GF-D8 (cell line): ENCODE measurements around the gene MSANTD7.
"Not testable (repeated sequence)": the region's sequence is repeated elsewhere in the genome, so short reads cannot be mapped to it uniquely, and the experiment has no call there.

Source experiments
- DNase-seq: peaks from one replicate; lab custom pipeline; 2025; lab: John Stamatoyannopoulos, UW

Gene MSANTD7

DNA sequence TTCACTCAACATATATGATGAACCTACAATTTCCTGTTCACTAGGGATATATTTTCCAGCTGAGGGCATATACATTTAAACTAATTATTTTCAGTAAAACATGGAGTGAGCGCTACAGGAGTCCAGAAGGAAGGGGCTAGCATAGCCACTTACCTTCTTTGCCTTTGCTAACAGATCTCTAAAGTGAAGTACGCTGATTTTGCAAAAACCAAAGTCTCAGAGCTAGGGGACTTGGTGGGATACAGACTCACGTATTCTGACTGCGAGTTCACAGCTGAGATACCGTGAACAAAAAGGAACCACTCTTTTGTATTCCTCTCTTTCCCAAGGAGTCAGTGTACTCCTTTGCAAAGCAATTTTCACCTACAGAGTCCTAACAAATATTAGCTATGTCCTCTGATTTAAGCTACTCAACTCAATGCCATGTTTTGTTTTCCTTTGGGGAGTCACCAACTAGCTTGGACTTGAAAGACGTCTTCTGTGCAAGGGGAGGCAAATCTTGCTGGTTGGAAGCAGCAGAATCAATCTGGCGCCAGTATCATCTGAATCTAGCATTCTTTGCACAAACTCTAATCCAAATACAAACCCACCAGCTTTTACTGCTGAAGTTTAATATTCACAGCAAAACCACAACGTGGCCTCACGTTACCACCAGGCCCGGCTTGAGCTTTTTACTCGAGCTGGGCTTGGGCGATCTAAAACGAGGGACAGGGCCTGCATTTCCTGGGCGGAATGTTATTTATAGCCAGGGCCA lies 926 bp upstream of the MSANTD7 start:
- DNase-seq: no peak

- DNase-seq: no peak
Measured at GRCh38 chr10:14838582-14839304, 637 bp downstream of the MSANTD7 start.

GRCh38 chr10:14839305-14839695 lies 1.2 kb downstream of the MSANTD7 start:
- DNase-seq: no peak

DNA sequence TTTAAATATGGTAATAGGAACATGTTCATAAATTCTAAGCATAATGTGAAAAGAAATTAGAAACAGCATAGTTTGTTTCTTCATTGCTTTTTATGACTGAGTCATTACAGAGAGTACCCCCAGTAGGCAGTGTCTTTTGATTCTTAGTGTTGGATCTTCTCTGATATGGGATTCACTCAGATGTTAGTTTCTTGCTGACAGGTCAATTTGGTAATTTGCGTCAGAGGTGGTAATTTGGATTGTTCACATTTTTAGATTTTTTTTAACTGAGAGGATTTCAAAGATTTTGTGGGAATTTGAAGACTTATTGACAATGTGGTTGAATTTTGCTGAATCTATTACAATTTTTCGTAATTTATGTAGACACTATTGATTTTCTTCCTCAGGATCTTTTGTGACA lies 2.1 kb downstream of the MSANTD7 start:
- DNase-seq: no peak

GRCh38 chr10:14843327-14843988 lies 5.4 kb downstream of the MSANTD7 start:
- no peak for DNase-seq

DNA sequence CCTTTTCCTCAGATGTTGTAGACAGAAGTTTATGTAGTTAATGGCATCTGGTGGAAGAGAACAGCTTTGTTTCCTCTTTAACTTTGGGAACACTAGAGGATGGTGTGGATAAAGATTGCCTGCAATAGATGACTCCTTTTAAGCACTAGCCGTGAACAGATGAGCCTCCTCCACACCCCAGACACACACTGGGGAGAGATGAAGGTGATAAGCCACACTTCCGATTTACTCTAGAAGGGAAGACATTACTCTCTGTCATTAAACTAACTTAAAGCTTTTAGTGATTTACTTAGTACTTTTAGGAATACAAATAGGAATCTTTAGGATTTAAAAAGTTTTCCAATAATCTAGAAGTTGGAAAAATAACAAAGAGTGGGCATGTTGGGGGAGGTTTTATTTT lies 6.8 kb downstream of the MSANTD7 start:
- DNase-seq: no peak

DNA sequence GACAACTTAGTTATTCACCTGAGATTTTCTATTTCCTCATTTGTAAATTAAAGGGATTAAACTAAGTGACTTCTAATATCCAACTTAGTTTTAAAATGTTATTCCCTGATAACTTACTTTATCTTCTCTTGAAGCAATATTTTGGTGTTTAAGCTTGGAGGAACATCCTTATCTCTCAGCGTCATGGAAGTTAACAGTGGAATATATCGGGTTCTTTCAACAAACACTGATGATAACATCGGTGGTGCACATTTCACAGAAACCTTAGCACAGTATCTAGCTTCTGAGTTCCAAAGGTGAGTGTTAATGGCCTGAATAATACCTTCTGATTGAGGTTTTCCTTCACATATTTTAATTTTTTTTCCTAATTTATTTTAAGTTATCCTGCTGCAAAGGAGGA lies 14.1 kb downstream of the MSANTD7 start:
- no peak for DNase-seq

DNA sequence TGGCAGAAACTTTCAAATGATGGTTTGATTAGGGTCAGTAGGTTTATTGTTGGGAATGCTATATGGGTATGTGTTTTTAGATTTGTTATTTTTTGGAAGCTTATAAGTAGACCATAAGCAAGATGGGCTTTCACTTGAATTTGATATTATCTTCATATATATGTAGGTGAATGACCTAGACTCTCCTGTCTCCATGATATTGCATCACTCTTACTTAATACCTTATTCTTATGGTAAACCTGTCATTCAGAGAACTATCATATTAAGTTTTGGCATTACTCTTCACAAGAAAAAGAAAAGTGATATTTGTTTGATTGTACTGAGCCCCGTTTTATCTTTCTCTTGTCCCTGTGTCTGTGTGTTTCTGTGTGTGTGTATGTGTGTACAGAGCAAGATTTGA lies 17.3 kb downstream of the MSANTD7 start:
- no peak for DNase-seq

DNA sequence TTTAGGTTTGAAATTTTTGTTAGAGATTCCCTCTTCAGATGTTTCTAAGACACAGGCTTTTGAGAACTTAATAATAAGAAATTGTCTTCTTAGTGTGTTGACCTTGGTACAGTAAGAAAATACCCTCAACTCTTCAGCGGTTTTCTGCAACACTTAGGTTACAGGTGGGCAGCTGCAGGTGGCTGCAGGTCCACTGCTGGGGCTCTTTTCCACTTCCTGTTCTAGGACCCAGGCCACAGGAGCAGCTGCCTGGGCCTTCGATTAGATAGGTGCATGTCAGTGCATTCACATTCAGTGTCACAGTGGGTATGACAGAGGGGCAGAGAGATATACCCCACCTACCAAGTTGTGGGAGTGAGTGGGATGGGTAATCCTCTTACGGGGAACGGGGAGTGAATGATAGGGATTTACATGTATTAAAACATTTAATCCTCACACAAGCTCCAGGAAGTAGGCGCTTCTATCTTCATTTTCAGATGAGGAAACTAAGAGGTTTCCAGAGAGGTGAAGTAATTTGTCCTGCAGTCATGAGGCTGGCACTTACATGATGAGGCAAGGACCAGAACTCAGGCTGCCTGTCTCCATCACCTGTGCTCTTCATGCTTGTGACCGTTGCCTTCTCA lies 20.3 kb downstream of the MSANTD7 start:
- DNase-seq: no peak

- DNase-seq: no peak
Measured at GRCh38 chr10:14859043-14859442, 20.9 kb downstream of the MSANTD7 start.

GRCh38 chr10:14859775-14860174 lies 21.7 kb downstream of the MSANTD7 start:
- DNase-seq: no peak

- no peak for DNase-seq
Measured at GRCh38 chr10:14860791-14861190, 22.7 kb downstream of the MSANTD7 start.

GRCh38 chr10:14864466-14864865 lies 26.4 kb downstream of the MSANTD7 start:
- DNase-seq: not testable (repeated sequence)

DNA sequence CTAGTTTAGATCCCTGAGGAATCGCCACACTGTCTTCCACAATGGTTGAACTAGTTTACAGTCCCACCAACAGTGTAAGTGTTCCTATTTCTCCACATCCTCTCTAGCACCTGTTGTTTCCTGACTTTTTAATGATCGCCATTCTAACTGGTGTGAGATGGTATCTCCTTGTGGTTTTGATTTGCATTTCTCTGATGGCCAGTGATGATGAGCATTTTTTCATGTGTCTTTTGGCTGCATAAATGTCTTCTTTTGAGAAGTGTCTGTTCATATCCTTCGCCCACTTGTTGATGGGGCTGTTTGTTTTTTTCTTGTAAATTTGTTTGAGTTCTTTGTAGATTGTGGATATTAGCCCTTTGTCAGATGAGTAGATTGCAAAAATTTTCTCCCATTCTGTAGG lies 26.8 kb downstream of the MSANTD7 start:
- not testable (repeated sequence) for DNase-seq

GRCh38 chr10:14873090-14873760 lies 35.1 kb downstream of the MSANTD7 start:
- no peak for DNase-seq

- DNase-seq: no peak
Measured at GRCh38 chr10:14875941-14876340, 37.8 kb downstream of the MSANTD7 start.

GRCh38 chr10:14876764-14877163 lies 38.7 kb downstream of the MSANTD7 start:
- DNase-seq: no peak

DNA sequence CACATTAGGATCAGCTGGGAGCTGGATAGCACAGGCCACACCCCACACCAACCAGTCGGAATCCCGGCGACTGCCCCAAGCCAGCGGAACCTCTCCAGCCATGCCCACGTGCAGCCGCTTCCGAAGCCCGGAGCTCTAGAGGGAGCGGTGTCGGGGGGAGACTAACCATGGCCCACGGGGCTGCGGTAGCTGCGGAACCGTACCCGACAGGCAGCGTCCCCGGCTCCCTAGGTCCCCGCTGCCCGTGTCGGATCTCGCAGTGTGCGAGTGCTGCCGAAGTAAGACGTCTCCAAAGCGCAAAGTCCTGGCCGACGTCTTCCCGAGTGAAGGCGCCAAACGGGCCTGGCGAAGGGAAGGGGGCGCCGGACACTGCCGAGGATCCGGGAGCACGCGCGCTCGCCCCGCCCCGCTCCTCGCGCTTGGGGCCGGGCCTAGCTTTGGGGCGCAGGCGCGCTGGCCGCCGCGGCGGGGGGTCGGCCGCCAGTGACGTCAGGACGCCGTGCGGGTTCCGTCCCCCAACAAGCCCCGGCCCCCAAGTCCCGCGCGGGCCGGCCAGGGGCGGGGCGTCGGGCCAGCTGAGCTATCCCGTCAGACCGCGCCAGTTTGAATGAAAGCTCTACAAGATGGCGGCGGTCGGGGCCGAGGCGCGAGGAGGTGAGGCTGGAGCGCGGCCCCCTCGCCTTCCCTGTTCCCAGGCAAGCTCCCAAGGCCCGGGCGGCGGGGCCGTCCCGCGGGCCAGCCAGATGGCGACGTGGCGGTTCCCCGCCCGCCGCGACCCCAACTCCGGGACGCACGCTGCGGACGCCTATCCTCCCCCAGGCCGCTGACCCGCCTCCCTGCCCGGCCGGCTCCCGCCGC lies 40.4 kb downstream of the MSANTD7 start, which contains the start of gene SUV39H2:
SUV39H2 (plus strand) TSS at position 601 of the 858 bp plus-strand sequence; CDS start at position 624, 23 bp downstream.
- peak; percentile 75 for DNase-seq

DNA sequence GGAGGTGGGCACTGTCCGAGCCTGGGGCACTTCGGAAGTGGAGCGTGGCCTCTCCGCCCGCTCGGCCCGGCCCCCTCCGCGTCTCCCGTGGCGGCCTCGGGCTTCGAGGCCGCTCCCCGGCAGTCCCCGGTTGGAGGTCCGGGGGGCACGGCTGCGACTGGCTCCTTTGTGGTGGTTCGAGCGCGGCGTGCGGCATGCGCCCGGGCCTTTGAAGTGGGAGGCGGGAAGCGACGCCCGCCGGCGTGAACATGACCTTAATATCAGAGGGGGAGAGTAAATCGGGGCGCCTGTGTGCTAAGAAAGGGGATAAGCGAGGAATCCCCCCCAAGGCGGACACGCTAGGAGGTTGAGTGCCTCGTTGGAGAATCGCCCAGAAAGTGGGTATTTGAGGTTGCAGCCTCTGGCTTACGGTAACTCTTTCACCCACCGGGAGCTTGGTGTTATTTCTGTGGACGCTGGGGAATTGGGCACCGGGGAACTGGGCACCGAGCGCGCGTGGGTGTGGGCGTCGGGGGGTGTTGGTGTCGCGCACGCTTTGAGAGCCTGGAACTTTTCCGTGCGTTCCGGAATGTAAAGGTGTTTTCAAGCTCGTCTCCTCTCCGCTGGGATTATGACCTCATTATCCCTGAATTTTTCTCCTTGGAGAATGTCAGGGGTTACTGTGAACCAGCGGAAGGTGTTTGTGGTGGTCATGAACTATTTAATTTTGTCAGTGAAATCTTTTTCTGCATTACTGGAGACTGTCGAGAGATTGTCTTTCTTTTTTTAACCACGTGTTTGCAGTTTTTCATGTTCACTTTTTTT lies 41.2 kb downstream of the MSANTD7 start:
- DNase-seq: no peak

DNA sequence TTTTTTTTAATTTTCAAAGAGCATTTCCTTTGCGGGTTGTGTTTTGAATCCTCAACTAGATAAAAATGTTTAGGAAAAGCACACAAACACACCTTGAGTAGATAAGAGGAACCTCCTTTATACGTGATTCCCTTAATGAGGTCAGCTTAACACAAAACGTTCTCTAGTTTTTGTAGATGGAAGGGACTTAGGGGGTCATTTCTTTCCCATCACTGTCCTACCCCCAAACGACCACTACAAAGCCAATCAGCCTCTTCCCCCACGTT lies 41.8 kb downstream of the MSANTD7 start:
- no peak for DNase-seq
